Activated gamma-delta T cell treated with anti-CD3 and anti-CD28 coated beads, Interleukin-2, amount 50 U/mL, for 16 hours (primary cell): ENCODE data around the gene FOXN1.

ENCODE experiments used
- DNase-seq: peaks from one replicate; pipeline ENCODE4 v3.0.0-alpha.2; 2020; ENCODE audit warnings: low read depth

The FOXN1 gene

GRCh38 chr17:28547096-28547622 is 41.0 kb downstream of the FOXN1 start:
- no peak for DNase-seq

DNA sequence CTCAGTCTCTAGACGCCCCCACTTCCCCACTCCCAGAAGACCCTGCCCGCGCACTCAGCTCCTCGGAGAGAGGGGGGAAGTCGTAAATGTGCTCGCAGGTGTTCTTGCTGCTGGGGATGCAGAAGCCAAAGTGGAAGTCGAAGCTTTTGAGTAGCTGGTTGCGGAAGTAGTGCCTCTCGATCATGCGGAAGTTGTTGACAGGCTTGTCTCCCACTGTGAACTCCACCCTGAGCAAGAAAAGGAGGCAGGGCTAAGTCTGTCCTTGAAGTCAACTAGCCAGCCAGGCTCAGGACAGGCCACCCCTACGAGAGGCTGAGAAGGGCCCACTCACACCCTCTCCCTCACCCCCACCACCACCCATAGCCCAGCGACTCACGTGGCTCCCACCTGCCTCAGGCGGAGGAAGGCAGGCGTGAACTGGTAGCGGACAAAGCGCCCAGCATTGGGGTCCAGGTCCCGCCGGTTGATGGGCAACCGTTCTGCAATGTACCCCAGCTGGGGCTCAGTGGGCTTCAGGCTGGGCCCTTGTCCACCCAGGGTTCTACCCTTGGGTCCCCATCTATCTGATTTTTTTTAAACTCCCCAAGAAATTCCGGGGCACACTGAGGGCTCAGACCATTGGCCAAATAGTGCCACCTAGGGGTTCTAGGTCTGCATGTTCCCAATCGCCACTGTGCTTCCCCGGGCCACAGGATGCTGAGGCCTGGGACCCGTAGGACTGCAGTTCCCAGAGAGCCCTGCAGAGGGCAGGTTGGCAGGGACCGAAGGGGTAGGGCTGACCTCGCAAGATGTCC is 41.7 kb downstream of the FOXN1 start:
- peak; percentile 31 for DNase-seq

DNA sequence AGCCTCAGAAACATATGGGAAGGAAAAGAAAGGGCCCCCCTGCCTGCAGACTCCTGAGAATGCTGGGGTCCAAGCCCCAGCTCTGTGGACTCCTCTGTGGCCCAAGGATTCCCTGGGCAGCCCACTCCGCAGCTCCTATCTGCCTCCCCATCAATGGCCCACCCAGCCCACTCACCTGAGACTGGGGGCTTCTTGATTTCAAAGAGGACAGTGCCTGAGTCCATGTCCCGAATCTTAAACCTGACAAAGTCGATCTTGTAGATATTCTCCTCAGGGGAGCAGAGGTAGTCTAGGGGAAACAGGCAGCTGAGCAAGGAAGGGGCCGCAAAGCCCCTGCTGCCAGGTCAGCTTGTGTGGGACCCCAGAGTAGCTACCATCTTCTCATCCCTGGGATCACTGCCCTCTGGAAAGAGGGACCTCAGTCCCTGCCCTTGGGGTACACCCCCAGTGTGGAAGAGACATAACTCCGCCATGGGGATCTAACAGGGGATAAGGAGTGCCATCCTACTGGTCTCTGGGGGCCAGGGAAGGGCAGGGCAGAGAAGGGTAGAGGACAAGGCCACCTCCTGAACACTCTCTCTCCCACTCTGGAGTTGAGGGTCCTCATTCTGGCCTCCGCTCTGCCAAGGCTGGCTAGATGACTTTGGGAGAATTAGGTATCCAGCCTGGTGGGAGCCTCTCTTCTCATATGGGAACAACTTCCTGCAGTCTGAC is 42.4 kb downstream of the FOXN1 start:
- no peak for DNase-seq

- DNase-seq: peak; percentile 45
These were observed 43.3 kb downstream of the FOXN1 start for GRCh38 chr17:28549236-28550132.

DNA sequence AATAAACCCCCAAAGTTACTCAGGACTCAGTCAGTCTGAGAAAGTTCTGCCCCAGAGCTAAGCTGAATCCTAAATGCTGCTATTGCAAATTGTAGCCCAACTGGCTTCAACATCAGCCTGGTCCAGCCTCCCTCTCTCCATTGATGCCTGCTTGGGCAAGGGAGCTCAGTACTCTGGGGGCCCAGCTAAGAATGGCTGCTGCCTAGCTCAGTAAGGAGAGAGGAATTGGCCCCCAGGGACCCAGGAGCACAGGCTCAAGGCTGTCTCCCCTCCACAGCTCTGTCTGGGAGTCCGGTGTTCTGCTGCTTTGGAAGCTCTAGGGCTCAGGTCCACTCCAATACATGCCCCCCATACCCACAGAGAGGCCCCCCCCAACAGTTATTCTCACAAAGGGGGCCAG is 44.7 kb downstream of the FOXN1 start:
- DNase-seq: no peak

GRCh38 chr17:28551421-28552175 is 45.5 kb downstream of the FOXN1 start:
- DNase-seq: no peak

DNA sequence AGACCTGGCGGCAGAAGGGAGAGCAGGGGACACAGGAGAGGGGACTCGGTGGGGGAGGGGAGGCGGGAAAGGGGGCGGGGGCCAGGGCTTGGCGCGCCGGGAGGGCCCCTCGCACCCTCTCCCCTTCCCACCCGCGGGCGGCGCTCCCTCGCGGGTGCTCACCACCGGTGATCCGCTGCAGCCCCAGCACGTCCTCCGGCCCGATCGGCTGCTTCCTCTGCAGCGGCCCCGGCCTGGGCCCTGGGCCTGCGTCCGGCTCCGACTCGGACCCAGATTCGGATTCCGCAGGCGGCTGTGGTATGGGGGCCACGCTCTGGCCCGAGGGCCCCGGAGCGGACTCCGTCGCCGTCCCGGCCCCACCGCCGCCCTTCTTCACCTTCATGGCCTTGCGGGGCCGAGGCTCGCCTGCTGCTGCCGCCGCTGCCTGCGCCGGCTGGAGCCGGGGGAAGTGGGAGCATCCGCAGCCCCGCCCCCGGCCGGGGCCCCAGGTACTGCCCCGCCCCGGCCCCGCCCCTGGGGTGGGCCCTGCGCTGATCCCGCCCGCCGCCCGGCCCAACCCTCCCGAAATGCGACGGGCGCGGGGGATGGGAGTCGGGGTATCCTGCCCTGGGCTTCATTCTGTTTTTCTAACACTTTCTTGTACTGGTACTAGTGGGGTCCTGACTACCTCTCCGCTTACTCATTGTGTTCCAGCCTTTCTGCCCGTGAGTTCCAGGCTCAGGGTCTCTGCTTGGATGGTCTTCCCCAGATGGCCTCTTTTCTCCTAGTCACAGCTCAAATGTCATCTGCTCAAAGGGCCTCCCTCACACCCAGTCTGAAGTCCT is 46.2 kb downstream of the FOXN1 start, which contains the start of gene UNC119:
Gene UNC119, minus strand, starts transcription at position 449 of the 824 bp plus-strand sequence. Its CDS starts 67 bp downstream, at position 382.
- DNase-seq: peak; percentile 60

DNA sequence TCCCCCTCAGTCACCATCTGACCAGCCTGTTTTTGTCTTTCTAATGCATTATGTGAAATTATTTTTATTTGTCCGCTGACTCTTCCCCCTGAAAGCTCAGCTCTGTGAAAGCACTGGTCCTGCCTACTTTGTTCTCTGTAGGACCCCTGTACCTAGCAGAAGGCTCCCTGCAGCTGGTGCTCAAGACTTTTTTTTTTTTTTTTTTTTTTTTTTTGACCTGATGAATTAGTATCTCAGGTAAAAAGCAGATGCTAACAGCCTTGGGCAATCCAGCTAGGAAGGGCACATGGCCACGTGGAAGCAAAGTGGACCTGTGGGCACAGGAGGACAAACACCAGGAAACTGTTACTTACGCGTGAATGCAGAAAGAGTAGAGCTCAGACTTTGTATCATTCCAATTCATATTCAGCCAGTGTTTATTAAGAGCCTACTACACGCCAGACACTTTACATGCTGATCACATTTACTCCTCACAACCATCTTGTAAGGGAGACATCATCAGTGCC is 46.9 kb downstream of the FOXN1 start:
- no peak for DNase-seq

- DNase-seq: no peak
These were observed 48.4 kb downstream of the FOXN1 start for GRCh38 chr17:28554565-28554964.

DNA sequence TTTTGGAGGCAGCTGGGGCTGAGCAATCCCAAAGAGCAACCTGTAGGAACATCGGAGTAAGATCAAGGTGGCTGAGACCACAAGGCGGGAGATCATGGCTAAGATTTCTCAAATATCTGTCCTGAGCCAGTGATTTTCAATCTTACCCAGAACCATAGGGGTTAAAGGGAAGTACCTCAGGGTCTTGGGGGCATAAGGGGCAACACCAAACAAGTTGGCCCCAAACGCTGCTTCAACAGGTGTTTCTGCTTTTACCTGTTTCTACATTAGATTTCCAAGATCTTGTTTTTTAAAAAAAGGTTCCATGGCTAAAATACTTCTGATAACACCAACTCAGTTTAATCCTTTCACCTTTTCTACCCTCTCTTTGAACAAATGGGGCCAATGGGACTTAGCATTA is 48.9 kb downstream of the FOXN1 start:
- DNase-seq: no peak

DNA sequence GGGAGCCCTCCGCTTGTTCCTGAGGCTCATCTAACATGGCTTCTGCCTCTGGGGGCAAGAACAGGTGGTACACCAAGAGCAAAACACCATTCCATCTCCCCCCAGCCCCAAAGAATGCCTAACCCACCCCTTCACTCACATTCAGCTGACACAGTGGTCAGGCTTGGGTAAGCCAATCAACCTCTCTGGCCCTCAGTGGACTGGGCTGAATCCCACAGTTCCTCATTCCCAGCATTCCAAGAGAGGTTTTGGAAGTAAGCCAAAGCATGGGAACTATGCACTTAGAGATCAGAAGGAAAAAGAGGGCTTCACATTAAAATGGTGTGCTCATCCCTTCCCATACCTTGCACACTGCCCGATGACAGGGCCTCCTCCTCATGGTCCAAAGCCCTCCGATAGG is 57.3 kb downstream of the FOXN1 start:
- no peak for DNase-seq

- no peak for DNase-seq
These were observed 61.5 kb downstream of the FOXN1 start for GRCh38 chr17:28567604-28568003.

DNA sequence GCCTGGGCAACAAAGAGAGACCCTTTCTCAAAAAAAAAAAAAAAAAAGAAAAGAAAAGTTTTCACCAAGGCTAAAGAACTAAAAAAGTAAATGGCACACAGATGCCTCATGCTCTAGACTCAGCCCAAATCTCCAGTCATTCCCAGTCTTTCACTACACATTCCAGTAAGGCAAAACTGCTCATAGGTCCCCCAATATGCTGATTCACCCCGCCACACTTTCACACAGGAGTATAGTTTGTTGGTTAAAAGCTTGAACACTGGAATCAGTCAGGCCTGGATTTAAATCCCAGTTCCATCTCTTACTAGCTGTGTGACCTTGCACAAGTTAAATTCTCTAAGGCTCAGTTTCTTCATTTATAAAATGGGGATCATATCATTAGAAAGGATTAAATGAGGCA is 63.3 kb downstream of the FOXN1 start:
- no peak for DNase-seq

DNA sequence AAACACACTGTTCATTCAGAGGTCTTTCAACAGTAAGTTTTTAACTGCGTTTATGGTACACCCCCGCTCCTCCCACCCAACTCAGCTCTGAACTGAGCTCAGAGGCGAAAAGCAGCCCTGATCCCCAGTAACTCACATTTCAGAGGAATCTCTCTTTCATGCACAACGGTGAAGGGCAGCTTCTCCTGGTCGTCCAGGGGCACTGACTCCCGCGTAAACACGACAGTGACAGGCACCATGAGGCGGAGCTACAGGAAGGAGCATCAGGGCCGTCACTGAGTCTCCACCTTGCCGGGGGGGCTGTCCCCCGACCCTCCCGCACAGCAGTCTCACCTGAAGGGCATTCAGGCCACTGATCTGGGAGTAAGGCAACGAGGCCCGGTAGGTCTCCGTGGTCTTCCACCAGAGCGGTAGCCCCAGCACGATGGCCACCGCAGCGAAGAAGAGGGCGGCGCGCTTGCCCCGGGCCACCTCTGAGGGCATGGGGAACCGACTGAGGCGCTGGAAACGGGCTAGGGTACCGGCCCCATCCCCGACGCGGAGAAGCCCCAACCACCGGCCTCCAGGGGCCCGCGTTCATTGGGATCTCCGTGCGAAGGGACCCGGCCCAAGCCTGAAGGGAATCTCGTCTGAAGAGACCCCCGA is 64.7 kb downstream of the FOXN1 start:
- no peak for DNase-seq

- peak; percentile 88 for DNase-seq
These were observed 65.4 kb downstream of the FOXN1 start, which contains the start of gene PIGS for GRCh38 chr17:28571361-28572122. PIGS (minus strand) TSS chr17:28571524; CDS start chr17:28571496, 28 bp downstream.

- DNase-seq: no peak
These were observed 66.3 kb downstream of the FOXN1 start for GRCh38 chr17:28572259-28573039.

DNA sequence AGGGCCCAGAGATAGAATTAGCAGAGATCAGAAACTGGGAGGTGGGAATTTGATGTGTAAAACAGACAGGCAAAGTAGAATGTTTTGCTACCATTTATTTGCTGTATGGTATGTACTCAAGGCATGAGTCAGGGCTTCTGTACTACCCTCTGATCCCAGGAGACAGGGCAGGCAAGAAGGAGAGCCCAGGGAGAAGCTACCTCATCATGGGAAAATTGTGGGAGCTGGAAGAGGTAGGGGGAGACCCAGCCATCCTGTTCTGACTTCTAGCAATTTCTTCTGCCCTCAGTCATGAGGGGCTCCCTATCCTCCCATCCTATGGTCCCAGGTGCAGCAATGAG is 66.9 kb downstream of the FOXN1 start:
- DNase-seq: no peak

DNA sequence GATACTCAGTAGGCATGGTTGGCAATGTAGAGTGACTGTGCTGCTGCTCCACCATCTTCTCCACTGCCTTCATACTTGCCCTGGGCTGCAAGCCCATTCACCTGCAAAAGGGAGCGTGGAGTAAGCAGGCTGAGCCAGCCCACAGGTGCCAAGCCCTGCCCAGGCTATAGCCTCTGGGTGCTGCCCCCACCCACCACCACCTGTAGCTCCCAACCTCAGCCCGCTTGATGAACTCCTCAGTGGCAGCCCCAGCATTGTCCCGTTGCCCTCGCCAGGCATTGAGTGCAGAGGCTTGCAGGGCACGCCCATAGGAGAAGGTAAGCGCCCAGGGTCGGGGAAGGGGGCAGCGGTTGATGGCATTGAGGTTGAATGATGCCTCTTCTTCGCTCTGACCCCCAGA is 67.4 kb downstream of the FOXN1 start:
- DNase-seq: no peak
